ENCODE results near the gene MICU1.
"Not testable (repeated sequence)": the region's sequence is repeated elsewhere in the genome, so short reads cannot be mapped to it uniquely, and the experiment has no call there.

Gene MICU1

GRCh38 chr10:72329290-72330068, 296.4 kb downstream of the MICU1 start:
- DNase-seq (ENCODE audit: low read depth, low spot score): no peak
- Histone ChIP-seq H3K27me3 (ENCODE audit: insufficient read depth, insufficient read length) (no peaks in the 10 kb centered on the region), H3K4me1 (ENCODE audit: insufficient read depth, insufficient read length) (peaks cover 23% of the 10 kb centered on the region), H3K9me3 (ENCODE audit: insufficient read depth, low read length) (no peaks in the 10 kb centered on the region), H3K9ac (ENCODE audit: insufficient read length, low read depth) (peak overlapping the region; percentile 21), H3K36me3 (ENCODE audit: insufficient read depth, insufficient read length, low read length) (peaks cover 18% of the 10 kb centered on the region), H3K4me3 (ENCODE audit: insufficient read length, low read depth) (no peak overlapping the region)
- TF ChIP-seq ZNF274 (IDR thresholded peaks at IDR 0.05; ENCODE audit: low read depth, low read length): no peak
- no peak for TF ChIP-seq YY1 (IDR thresholded peaks at IDR 0.05; ENCODE audit: insufficient read depth, insufficient read length)
- TF ChIP-seq SUZ12 (IDR thresholded peaks at IDR 0.05; ENCODE audit: extremely low read depth, insufficient read depth, insufficient read length): no peak

DNA sequence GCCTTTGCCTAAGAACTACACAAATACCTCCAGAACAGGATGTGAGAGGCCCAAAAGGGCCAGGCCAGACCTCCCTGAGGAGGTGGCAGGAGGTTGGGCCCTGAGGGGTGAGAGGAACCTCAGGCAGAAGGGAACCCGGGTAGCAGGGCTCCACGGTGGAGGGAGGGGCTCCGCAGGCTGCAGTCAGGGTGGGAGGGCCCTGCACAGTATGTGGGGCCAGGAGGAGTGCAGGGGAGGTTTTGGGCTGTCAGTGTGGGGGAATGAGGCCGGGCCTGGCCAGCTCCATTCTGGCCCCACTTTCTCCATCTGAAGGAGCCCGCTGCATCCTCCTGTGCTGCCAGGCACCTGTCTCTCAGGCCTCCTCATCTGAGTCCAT, 297.1 kb downstream of the MICU1 start:
- DNase-seq (ENCODE audit: low read depth, low spot score): no peak
- Histone ChIP-seq H3K27me3 (ENCODE audit: insufficient read depth, insufficient read length) (no peaks in the 10 kb centered on the region), H3K9ac (ENCODE audit: insufficient read length, low read depth) (peak overlapping the region; percentile 50), H3K4me3 (ENCODE audit: insufficient read length, low read depth) (no peak overlapping the region), H3K36me3 (ENCODE audit: insufficient read depth, insufficient read length, low read length) (peaks cover 11% of the 10 kb centered on the region), H3K4me1 (ENCODE audit: insufficient read depth, insufficient read length) (peaks cover 20% of the 10 kb centered on the region), H3K9me3 (ENCODE audit: insufficient read depth, low read length) (no peaks in the 10 kb centered on the region)
- TF ChIP-seq YY1 (IDR thresholded peaks at IDR 0.05; ENCODE audit: insufficient read depth, insufficient read length): no peak

GRCh38 chr10:72328045-72328828, 297.6 kb downstream of the MICU1 start:
- DNase-seq (ENCODE audit: low read depth, low spot score): no peak
- Histone ChIP-seq H3K36me3 (ENCODE audit: insufficient read depth, insufficient read length, low read length) (peaks cover 6% of the 10 kb centered on the region), H3K9ac (ENCODE audit: insufficient read length, low read depth) (peak overlapping the region; percentile 50), H3K9me3 (ENCODE audit: insufficient read depth, low read length) (no peaks in the 10 kb centered on the region), H3K4me3 (ENCODE audit: insufficient read length, low read depth) (no peak overlapping the region), H3K27me3 (ENCODE audit: insufficient read depth, insufficient read length) (no peaks in the 10 kb centered on the region), H3K4me1 (ENCODE audit: insufficient read depth, insufficient read length) (peaks cover 25% of the 10 kb centered on the region)
- TF ChIP-seq SUZ12 (IDR thresholded peaks at IDR 0.05; ENCODE audit: extremely low read depth, insufficient read depth, insufficient read length) (no peak), YY1 (IDR thresholded peaks at IDR 0.05; ENCODE audit: insufficient read depth, insufficient read length) (no peak), ZNF274 (IDR thresholded peaks at IDR 0.05; ENCODE audit: low read depth, low read length) (no peak)

- not testable (repeated sequence) for H3K36me3 ChIP-seq (ENCODE audit: insufficient read depth, insufficient read length, low read length); H3K27me3 ChIP-seq (ENCODE audit: insufficient read depth, insufficient read length); H3K9me3 ChIP-seq (ENCODE audit: insufficient read depth, low read length); H3K9ac ChIP-seq (ENCODE audit: insufficient read length, low read depth); H3K4me3 ChIP-seq (ENCODE audit: insufficient read length, low read depth); DNase-seq (ENCODE audit: low read depth, low spot score)
- peaks cover 28% of the 10 kb centered on the region for H3K4me1 ChIP-seq (ENCODE audit: insufficient read depth, insufficient read length)
These were observed 298.9 kb downstream of the MICU1 start for GRCh38 chr10:72326665-72327603.

GRCh38 chr10:72325243-72326175, 300.4 kb downstream of the MICU1 start:
- peaks cover 28% of the 10 kb centered on the region for H3K4me1 ChIP-seq (ENCODE audit: insufficient read depth, insufficient read length)
- not testable (repeated sequence) for H3K4me3 ChIP-seq (ENCODE audit: insufficient read length, low read depth); H3K9ac ChIP-seq (ENCODE audit: insufficient read length, low read depth); H3K27me3 ChIP-seq (ENCODE audit: insufficient read depth, insufficient read length); DNase-seq (ENCODE audit: low read depth, low spot score); H3K36me3 ChIP-seq (ENCODE audit: insufficient read depth, insufficient read length, low read length); H3K9me3 ChIP-seq (ENCODE audit: insufficient read depth, low read length)

GRCh38 chr10:72323771-72324191, 302.1 kb downstream of the MICU1 start:
- TF ChIP-seq SUZ12 (IDR thresholded peaks at IDR 0.05; ENCODE audit: extremely low read depth, insufficient read depth, insufficient read length) (no peak), ZNF274 (IDR thresholded peaks at IDR 0.05; ENCODE audit: low read depth, low read length) (no peak), YY1 (IDR thresholded peaks at IDR 0.05; ENCODE audit: insufficient read depth, insufficient read length) (no peak)
- no peak for DNase-seq (ENCODE audit: low read depth, low spot score)

More at GRCh38 chr10:72323771-72324191, 302.1 kb downstream of the MICU1 start:
- H3K4me1 ChIP-seq (ENCODE audit: insufficient read depth, insufficient read length): peaks cover 31% of the 10 kb centered on the region
- H3K9me3 ChIP-seq (ENCODE audit: insufficient read depth, low read length): no peaks in the 10 kb centered on the region
- H3K4me3 ChIP-seq (ENCODE audit: insufficient read length, low read depth): no peak overlapping the region
- no peaks in the 10 kb centered on the region for H3K27me3 ChIP-seq (ENCODE audit: insufficient read depth, insufficient read length)
- no peaks in the 10 kb centered on the region for H3K36me3 ChIP-seq (ENCODE audit: insufficient read depth, insufficient read length, low read length)
- peak overlapping the region; percentile 32 for H3K9ac ChIP-seq (ENCODE audit: insufficient read length, low read depth)

Measured in NT2/D1 (cell line).